Measurements from ENCODE around the gene UHRF1. TPM values are rescaled to one million over a fixed set of nuclear protein-coding genes. Genes with fewer than 3 reads are reported as not detected.

UHRF1 gene
- total and polyA plus RNA-seq, 2 of the 13 experiments (the other 11 are each of a cell fraction or from before 2014, with no cell fraction given) = 6.8 to 78.4 TPM

DNA sequence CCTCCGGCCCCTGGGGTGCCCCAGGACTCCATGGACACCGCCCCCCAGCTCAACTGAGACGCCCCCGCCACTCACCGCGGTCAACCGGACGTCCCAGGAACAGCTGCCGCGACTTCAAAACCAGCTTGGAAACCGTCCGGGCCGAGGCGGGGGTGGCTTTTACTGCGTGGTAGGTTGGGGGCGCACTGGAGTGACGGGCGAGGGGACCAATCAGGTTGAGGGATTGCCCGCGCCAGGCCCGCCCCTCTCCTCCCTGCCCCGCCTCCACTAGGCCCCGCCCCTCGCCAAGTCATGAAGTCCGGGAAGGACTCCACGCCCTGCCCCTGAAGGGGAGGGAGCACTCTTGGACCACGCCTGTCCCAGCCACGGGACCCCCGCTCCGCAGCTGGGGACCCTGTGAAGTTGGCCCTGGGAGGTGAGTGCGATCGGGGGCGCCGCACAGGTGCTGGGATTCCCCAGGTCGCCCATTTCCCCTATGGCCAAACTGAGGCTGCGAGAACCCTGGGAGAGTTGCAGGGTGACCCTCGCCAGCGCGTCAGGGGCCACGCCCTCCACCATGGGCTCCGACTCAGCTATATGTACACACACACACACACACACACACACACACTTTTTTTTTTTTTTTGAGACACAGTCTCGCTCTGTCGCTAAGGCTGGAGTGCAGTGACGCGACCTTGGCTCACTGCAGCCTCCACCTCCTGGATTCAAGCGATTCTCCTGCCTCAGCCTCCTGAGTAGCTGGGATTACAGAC lies 41.6 kb upstream of the UHRF1 start, which contains the start of gene PLIN3 (continued):
- TF ChIP-seq ZNF747 (CRISPR knock-in tag; IDR thresholded peaks at IDR 0.05; ENCODE audit: borderline replicate concordance) (no peak), HCFC1 (IDR thresholded peaks at IDR 0.05; ENCODE audit: low read depth, low read length) (no peak), ZNF256 (CRISPR knock-in tag; conservative IDR thresholded peaks at IDR 0.05) (no peak), ZNF558 (CRISPR knock-in tag; IDR thresholded peaks at IDR 0.05; ENCODE audit: borderline replicate concordance) (peak; percentile 88; the same call in 1 of the 2 replicates), KDM6A (CRISPR knock-in tag; IDR thresholded peaks at IDR 0.05; ENCODE audit: low read depth) (no peak), ETV5 (CRISPR knock-in tag; IDR thresholded peaks at IDR 0.05; ENCODE audit: borderline replicate concordance) (no peak), DMAP1 (CRISPR knock-in tag; IDR thresholded peaks at IDR 0.05) (peak; percentile 61; the same call in 1 of the 2 replicates), ZNF713 (CRISPR knock-in tag; IDR thresholded peaks at IDR 0.05) (no peak)
- TF ChIP-seq, protein P1, sequence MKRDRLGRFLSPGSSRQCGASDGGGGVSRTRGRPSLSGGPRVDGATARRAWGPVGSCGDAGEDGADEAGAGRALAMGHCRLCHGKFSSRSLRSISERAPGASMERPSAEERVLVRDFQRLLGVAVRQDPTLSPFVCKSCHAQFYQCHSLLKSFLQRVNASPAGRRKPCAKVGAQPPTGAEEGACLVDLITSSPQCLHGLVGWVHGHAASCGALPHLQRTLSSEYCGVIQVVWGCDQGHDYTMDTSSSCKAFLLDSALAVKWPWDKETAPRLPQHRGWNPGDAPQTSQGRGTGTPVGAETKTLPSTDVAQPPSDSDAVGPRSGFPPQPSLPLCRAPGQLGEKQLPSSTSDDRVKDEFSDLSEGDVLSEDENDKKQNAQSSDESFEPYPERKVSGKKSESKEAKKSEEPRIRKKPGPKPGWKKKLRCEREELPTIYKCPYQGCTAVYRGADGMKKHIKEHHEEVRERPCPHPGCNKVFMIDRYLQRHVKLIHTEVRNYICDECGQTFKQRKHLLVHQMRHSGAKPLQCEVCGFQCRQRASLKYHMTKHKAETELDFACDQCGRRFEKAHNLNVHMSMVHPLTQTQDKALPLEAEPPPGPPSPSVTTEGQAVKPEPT (CRISPR knock-in tag; IDR thresholded peaks at IDR 0.05; ENCODE audit: low read depth) = no peak
- TF ChIP-seq, protein P2, sequence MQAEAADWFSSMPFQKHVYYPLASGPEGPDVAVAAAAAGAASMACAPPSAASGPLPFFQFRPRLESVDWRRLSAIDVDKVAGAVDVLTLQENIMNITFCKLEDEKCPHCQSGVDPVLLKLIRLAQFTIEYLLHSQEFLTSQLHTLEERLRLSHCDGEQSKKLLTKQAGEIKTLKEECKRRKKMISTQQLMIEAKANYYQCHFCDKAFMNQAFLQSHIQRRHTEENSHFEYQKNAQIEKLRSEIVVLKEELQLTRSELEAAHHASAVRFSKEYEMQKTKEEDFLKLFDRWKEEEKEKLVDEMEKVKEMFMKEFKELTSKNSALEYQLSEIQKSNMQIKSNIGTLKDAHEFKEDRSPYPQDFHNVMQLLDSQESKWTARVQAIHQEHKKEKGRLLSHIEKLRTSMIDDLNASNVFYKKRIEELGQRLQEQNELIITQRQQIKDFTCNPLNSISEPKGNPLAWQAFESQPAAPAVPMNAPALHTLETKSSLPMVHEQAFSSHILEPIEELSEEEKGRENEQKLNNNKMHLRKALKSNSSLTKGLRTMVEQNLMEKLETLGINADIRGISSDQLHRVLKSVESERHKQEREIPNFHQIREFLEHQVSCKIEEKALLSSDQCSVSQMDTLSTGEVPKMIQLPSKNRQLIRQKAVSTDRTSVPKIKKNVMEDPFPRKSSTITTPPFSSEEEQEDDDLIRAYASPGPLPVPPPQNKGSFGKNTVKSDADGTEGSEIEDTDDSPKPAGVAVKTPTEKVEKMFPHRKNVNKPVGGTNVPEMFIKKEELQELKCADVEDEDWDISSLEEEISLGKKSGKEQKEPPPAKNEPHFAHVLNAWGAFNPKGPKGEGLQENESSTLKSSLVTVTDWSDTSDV (CRISPR knock-in tag; IDR thresholded peaks at IDR 0.05) = no peak
- TF ChIP-seq, protein P3, sequence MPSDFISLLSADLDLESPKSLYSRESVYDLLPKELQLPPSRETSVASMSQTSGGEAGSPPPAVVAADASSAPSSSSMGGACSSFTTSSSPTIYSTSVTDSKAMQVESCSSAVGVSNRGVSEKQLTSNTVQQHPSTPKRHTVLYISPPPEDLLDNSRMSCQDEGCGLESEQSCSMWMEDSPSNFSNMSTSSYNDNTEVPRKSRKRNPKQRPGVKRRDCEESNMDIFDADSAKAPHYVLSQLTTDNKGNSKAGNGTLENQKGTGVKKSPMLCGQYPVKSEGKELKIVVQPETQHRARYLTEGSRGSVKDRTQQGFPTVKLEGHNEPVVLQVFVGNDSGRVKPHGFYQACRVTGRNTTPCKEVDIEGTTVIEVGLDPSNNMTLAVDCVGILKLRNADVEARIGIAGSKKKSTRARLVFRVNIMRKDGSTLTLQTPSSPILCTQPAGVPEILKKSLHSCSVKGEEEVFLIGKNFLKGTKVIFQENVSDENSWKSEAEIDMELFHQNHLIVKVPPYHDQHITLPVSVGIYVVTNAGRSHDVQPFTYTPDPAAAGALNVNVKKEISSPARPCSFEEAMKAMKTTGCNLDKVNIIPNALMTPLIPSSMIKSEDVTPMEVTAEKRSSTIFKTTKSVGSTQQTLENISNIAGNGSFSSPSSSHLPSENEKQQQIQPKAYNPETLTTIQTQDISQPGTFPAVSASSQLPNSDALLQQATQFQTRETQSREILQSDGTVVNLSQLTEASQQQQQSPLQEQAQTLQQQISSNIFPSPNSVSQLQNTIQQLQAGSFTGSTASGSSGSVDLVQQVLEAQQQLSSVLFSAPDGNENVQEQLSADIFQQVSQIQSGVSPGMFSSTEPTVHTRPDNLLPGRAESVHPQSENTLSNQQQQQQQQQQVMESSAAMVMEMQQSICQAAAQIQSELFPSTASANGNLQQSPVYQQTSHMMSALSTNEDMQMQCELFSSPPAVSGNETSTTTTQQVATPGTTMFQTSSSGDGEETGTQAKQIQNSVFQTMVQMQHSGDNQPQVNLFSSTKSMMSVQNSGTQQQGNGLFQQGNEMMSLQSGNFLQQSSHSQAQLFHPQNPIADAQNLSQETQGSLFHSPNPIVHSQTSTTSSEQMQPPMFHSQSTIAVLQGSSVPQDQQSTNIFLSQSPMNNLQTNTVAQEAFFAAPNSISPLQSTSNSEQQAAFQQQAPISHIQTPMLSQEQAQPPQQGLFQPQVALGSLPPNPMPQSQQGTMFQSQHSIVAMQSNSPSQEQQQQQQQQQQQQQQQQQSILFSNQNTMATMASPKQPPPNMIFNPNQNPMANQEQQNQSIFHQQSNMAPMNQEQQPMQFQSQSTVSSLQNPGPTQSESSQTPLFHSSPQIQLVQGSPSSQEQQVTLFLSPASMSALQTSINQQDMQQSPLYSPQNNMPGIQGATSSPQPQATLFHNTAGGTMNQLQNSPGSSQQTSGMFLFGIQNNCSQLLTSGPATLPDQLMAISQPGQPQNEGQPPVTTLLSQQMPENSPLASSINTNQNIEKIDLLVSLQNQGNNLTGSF (CRISPR knock-in tag; IDR thresholded peaks at IDR 0.05) = no peak
- TF ChIP-seq, protein P4, sequence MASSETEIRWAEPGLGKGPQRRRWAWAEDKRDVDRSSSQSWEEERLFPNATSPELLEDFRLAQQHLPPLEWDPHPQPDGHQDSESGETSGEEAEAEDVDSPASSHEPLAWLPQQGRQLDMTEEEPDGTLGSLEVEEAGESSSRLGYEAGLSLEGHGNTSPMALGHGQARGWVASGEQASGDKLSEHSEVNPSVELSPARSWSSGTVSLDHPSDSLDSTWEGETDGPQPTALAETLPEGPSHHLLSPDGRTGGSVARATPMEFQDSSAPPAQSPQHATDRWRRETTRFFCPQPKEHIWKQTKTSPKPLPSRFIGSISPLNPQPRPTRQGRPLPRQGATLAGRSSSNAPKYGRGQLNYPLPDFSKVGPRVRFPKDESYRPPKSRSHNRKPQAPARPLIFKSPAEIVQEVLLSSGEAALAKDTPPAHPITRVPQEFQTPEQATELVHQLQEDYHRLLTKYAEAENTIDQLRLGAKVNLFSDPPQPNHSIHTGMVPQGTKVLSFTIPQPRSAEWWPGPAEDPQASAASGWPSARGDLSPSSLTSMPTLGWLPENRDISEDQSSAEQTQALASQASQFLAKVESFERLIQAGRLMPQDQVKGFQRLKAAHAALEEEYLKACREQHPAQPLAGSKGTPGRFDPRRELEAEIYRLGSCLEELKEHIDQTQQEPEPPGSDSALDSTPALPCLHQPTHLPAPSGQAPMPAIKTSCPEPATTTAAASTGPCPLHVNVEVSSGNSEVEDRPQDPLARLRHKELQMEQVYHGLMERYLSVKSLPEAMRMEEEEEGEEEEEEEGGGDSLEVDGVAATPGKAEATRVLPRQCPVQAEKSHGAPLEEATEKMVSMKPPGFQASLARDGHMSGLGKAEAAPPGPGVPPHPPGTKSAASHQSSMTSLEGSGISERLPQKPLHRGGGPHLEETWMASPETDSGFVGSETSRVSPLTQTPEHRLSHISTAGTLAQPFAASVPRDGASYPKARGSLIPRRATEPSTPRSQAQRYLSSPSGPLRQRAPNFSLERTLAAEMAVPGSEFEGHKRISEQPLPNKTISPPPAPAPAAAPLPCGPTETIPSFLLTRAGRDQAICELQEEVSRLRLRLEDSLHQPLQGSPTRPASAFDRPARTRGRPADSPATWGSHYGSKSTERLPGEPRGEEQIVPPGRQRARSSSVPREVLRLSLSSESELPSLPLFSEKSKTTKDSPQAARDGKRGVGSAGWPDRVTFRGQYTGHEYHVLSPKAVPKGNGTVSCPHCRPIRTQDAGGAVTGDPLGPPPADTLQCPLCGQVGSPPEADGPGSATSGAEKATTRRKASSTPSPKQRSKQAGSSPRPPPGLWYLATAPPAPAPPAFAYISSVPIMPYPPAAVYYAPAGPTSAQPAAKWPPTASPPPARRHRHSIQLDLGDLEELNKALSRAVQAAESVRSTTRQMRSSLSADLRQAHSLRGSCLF (CRISPR knock-in tag; IDR thresholded peaks at IDR 0.05; ENCODE audit: borderline replicate concordance) = no peak
